Upper lobe of right lung (tissue), 1 donor: ENCODE measurements around the gene SNX7. TPM values are rescaled to one million over a fixed set of nuclear protein-coding genes. Genes with fewer than 3 reads are reported as not detected.

ENCODE experiments used
- ATAC-seq: fragments of 200-7000 bp; cut with Tn5 transposase; one replicate; pipeline ENCODE4 v1.9.1; 2020; ENCODE audit warnings: mild to moderate bottlenecking, moderate library complexity
- DNase-seq: peaks from one replicate; pipeline ENCODE4 v3.0.0-alpha.2; 2020
- H3K27ac ChIP-seq: fragments of 200-600 bp; one replicate; pipeline ENCODE4 v1.8.0; 2022
- H3K27me3 ChIP-seq: fragments of 200-600 bp; one replicate; pipeline ENCODE4 v1.8.0; 2022; ENCODE audit warnings: mild to moderate bottlenecking
- H3K36me3 ChIP-seq: fragments of 200-600 bp; one replicate; pipeline ENCODE4 v1.8.0; 2022
- H3K4me1 ChIP-seq: fragments of 200-600 bp; one replicate; pipeline ENCODE4 v1.8.0; 2022
- H3K4me3 ChIP-seq: fragments of 200-600 bp; one replicate; pipeline ENCODE4 v1.8.0; 2022; ENCODE audit warnings: mild to moderate bottlenecking
- H3K9me3 ChIP-seq: fragments of 200-600 bp; one replicate; pipeline ENCODE4 v1.8.0; 2022
- intact Hi-C: fragments of 100-400 bp; cut with DNase I; formaldehyde crosslinking; loops from one replicate; pipeline ENCODE4 v1.11.0; 2022
- total RNA-seq: library from RNA; stranded (reverse); fragmentation: NEBNext Ultra II Directional; extraction: Animal tissue kit (Norgen Biotek cat#: 25700); gene quantifications from one replicate; pipeline ENCODE4 v1.2.1, GENCODE V29; 2021
- TF ChIP-seq, protein P1 (sequence below): fragments of 200-600 bp; IDR thresholded peaks from one replicate; pipeline ENCODE4 v1.8.0; 2022; ENCODE audit warnings: antibody characterized with exemption
- donor health status: DM: no; HTN: yes; CAD: no; lungs with severe emphysema.

Gene SNX7
- total RNA-seq, 1 donor from 2014 or later: 14.8 TPM

GRCh38 chr1:98749152-98749756, 87.7 kb downstream of the SNX7 start:
- no peak for DNase-seq
- ATAC-seq: no peak

DNA sequence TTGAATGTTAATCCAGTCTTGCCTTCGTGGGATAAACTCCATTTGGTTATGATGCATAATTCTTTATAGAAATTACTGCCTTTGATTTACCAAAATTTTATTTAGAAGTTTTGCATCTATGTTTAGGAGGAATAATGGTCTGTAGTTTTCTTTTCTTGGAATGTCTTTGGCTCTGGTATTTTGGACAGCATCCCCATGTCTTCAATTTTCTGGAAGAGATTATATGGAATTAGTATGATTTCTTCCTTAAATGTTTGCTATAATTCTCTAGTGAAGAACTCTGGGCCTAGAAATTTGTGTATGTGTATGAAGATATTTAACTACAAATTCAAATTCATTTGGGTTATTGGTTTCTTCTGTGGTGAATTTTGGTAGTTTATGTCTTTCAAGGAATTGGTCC, 92.7 kb downstream of the SNX7 start:
- Histone ChIP-seq H3K36me3 (no peaks in the 10 kb centered on the region), H3K4me1 (no peaks in the 10 kb centered on the region), H3K9me3 (no peaks in the 10 kb centered on the region), H3K4me3 (no peak overlapping the region), H3K27me3 (no peaks in the 10 kb centered on the region), H3K27ac (no peak overlapping the region)
- TF ChIP-seq, protein P1, sequence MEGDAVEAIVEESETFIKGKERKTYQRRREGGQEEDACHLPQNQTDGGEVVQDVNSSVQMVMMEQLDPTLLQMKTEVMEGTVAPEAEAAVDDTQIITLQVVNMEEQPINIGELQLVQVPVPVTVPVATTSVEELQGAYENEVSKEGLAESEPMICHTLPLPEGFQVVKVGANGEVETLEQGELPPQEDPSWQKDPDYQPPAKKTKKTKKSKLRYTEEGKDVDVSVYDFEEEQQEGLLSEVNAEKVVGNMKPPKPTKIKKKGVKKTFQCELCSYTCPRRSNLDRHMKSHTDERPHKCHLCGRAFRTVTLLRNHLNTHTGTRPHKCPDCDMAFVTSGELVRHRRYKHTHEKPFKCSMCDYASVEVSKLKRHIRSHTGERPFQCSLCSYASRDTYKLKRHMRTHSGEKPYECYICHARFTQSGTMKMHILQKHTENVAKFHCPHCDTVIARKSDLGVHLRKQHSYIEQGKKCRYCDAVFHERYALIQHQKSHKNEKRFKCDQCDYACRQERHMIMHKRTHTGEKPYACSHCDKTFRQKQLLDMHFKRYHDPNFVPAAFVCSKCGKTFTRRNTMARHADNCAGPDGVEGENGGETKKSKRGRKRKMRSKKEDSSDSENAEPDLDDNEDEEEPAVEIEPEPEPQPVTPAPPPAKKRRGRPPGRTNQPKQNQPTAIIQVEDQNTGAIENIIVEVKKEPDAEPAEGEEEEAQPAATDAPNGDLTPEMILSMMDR: no peak
- intact Hi-C loops: no loop called here
- DNase-seq: no peak
- ATAC-seq: no peak

More at GRCh38 chr1:98749152-98749756, 87.7 kb downstream of the SNX7 start:
- Histone ChIP-seq H3K4me3 (no peak overlapping the region), H3K9me3 (no peaks in the 10 kb centered on the region), H3K4me1 (no peaks in the 10 kb centered on the region), H3K27ac (no peak overlapping the region), H3K27me3 (no peaks in the 10 kb centered on the region), H3K36me3 (no peaks in the 10 kb centered on the region)
- intact Hi-C loops: no loop called here
- TF ChIP-seq, protein P1: peak; percentile 43

DNA sequence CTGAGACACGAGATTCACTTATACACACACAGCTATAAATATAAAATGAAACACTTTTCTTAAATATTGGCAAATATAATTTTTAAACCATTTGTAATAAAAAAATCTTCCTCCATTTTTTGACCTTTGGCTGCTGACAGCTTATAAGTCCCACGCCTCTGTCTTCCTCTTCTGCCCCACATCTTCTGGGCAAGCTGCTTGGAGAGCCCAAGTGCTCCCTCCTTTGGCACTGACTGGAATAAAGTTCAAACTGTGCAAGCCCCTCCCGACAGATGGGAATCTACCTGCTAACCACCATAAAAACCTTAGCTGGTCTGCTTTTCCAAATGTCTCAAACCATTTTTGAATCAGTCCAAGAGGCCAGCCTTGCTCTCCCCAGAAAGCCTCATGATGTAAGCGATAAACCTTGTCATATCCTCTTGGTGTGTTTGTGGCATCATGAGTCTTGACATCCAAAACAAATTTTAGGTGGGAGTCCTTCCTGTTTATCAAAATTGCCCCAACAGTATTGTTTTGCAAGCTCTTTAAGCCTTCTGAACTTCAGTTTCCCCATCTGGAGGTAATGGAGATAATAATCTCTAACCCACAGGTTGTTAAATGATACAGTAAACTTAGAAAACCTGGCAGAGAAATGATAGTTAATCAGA, 99.8 kb downstream of the SNX7 start:
- H3K4me1 ChIP-seq: no peaks in the 10 kb centered on the region
- intact Hi-C loops: no loop called here
- H3K27me3 ChIP-seq: no peaks in the 10 kb centered on the region
- no peak overlapping the region for H3K4me3 ChIP-seq
- no peaks in the 10 kb centered on the region for H3K9me3 ChIP-seq
- no peak overlapping the region for H3K27ac ChIP-seq
- TF ChIP-seq, protein P1: no peak
- no peak for ATAC-seq
- H3K36me3 ChIP-seq: no peaks in the 10 kb centered on the region
- DNase-seq: no peak

DNA sequence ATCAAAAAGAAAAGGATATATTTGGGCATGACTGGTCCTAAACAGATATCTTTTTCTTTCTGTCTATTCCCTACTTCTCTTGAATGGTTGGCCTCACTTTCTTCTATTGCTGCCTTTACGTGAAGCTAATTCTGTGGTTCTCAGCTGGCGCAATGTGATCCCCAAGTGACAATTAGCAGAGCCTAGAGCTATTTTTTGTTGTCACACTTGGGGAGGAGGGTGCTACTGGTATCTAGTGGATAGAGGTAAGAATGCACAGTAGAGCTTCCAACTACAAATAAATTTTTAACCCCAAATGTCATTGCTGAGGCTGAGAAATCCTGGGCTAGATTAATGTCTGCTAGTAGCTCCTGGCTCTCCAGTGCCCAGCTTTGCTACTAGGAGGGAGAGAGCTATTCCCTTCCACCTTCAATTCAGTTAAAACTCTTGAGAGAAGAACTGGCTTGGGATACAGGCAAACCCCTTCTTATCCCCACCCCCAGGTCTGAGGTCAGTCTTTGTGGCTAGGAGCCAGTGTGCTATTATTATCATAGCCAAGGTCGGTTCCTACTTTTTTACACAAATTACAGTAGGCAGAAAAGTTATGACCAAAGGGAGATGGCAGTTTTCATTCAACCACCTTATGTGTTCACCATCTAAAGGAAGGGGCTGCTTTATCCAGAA, 102.1 kb downstream of the SNX7 start:
- no peaks in the 10 kb centered on the region for H3K9me3 ChIP-seq
- H3K27me3 ChIP-seq: no peaks in the 10 kb centered on the region
- no peak overlapping the region for H3K4me3 ChIP-seq
- no peaks in the 10 kb centered on the region for H3K36me3 ChIP-seq
- no peak for ATAC-seq
- TF ChIP-seq, protein P1: no peak
- no peak overlapping the region for H3K27ac ChIP-seq
- intact Hi-C loops: no loop called here
- DNase-seq: no peak
- H3K4me1 ChIP-seq: no peaks in the 10 kb centered on the region

- no peaks in the 10 kb centered on the region for H3K4me1 ChIP-seq
- intact Hi-C loops: no loop called here
- TF ChIP-seq, protein P1: no peak
- no peak for ATAC-seq
- DNase-seq: no peak
- H3K27ac ChIP-seq: no peak overlapping the region
- no peaks in the 10 kb centered on the region for H3K27me3 ChIP-seq
- H3K9me3 ChIP-seq: no peaks in the 10 kb centered on the region
- H3K4me3 ChIP-seq: no peak overlapping the region
- H3K36me3 ChIP-seq: no peaks in the 10 kb centered on the region
These were observed 103.0 kb downstream of the SNX7 start for GRCh38 chr1:98764485-98764884.
